ENCODE results near the gene CDHR2. TPM values are rescaled to one million over a fixed set of nuclear protein-coding genes. Genes with fewer than 3 reads are reported as not detected.

Gene CDHR2, protein sequence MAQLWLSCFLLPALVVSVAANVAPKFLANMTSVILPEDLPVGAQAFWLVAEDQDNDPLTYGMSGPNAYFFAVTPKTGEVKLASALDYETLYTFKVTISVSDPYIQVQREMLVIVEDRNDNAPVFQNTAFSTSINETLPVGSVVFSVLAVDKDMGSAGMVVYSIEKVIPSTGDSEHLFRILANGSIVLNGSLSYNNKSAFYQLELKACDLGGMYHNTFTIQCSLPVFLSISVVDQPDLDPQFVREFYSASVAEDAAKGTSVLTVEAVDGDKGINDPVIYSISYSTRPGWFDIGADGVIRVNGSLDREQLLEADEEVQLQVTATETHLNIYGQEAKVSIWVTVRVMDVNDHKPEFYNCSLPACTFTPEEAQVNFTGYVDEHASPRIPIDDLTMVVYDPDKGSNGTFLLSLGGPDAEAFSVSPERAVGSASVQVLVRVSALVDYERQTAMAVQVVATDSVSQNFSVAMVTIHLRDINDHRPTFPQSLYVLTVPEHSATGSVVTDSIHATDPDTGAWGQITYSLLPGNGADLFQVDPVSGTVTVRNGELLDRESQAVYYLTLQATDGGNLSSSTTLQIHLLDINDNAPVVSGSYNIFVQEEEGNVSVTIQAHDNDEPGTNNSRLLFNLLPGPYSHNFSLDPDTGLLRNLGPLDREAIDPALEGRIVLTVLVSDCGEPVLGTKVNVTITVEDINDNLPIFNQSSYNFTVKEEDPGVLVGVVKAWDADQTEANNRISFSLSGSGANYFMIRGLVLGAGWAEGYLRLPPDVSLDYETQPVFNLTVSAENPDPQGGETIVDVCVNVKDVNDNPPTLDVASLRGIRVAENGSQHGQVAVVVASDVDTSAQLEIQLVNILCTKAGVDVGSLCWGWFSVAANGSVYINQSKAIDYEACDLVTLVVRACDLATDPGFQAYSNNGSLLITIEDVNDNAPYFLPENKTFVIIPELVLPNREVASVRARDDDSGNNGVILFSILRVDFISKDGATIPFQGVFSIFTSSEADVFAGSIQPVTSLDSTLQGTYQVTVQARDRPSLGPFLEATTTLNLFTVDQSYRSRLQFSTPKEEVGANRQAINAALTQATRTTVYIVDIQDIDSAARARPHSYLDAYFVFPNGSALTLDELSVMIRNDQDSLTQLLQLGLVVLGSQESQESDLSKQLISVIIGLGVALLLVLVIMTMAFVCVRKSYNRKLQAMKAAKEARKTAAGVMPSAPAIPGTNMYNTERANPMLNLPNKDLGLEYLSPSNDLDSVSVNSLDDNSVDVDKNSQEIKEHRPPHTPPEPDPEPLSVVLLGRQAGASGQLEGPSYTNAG (N-terminal part only)
- total RNA-seq = 1.1 and 1.7 TPM in 2 replicates

DNA sequence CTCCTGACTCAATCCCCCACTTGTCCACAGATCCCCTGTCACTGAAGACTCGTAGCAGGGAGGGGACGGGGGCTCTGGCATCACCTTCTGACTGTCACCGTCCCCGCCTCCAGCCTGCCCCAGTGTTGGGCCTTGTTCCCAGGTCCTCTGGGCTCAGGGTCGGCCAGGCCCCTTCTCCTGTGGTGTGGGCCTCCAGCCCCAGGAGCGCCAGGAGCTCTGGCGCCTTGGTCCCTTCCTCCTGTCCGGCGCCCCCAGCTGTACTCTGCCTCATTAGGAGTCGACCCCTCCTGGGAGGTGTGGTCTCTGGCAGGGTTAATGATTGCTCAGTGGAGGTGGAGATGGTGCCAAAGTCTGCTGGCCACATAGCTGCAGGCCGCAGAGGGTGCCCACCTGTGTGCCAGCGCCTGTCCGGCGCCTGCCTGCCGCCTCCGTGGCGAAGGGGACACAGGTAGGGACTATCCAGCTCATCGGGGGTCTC lies at the start of gene CDHR2:
TSS of gene CDHR2 (plus strand) at position 376 of the 478 bp plus-strand sequence. CDS start 16,011 bp downstream, outside the sequence.
- intact Hi-C loops (cut with micrococcal nuclease) = no loop called here

DNA sequence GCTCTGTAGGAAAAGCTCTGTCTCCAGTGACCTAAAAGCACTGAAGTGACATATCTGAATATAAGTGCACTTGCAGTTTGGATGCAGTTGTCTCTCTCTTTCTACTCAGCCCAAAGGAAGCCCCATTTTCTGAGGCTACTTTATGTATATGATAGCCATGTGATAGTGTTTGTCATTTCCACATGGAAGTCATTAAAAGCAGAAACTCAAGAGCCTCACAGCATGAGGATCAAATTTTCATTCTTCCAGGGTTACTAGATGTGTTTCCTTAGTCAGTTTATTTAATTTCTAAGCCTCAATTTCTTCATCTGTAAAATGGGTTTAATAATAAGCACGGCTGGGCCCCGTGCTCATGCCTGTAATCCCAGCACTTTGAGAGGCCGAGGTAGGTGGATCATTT lies 48.6 kb upstream of the CDHR2 start:
- intact Hi-C loops (cut with micrococcal nuclease) = no loop called here

DNA sequence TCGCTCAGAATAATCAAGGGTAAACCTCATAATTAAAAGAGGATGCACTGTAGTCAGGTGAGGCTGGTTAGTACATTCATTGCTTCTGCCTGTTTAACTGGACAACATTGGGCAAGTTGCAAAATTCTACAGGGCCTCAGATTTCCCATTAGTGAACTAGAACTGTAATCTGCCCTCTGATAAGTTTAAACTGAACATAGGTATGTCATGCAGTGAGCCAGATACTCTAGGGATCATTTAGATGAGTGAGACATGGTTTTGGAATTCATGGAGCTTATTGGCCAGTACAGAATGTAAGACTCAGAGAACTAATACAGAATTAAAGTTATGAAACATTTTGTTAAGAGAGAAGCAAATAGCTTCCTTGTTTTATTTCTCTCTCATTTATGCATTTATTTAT lies 47.8 kb upstream of the CDHR2 start:
- intact Hi-C loops (cut with micrococcal nuclease) = no loop called here

DNA sequence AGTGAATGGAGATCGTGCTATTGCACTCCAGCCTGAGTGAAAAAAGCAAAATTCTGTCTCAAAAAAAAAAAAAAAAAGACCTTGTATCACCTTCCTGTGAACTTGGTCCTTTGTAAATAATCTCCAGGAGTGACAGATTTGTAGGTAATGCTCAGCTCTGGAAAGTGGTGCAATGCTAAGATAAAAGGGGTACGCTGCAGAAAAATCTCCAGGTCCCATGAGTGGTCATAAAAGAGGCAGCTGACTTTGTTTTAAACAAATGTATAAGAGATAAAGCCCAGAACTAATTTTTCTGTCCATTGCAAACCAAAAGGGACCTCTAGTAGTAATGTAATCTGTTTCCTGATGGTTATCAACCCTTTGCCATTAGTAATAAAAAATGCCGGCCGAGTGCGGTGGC lies 45.6 kb upstream of the CDHR2 start:
- intact Hi-C loops (cut with micrococcal nuclease) = no loop called here

DNA sequence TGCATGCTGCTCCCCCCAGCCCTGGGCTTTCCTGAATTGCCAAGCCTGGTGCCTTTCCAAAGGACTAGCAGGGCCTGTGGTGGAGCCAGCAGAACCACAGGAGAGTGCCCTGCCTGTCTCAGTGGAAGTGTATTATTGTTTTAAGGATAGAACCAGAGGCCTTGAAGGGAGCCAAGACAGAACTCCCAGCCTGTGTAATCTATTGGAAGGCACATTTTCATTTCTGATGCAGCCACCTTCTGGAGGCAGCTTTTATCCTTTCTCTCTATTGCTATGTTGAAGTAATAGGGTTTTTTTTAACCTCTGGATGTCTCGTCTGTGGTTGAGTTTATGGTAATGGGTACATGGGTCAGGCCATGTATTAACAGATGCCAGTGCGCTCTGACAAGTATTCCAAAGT lies 41.2 kb upstream of the CDHR2 start:
- intact Hi-C loops (cut with micrococcal nuclease) = no loop called here

DNA sequence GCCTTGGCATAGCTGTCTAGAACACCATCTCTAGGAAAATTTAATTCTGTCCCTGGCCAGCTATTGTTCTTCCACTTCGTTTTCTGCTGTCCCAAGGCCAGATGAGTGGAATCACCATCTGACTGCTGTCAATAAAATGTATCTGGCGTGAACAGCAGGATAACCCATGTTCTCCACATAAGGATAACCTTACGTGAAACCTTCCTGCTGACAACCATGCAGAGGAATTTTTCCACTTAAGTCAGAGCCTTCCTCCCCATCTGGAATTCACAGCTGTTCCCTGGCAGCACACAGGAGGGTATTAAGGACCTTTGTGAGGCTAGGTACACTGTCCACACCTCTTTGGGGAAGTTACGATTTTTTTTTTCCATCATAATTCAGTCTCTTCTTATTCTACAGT lies 40.5 kb upstream of the CDHR2 start:
- intact Hi-C loops (cut with micrococcal nuclease) = no loop called here

DNA sequence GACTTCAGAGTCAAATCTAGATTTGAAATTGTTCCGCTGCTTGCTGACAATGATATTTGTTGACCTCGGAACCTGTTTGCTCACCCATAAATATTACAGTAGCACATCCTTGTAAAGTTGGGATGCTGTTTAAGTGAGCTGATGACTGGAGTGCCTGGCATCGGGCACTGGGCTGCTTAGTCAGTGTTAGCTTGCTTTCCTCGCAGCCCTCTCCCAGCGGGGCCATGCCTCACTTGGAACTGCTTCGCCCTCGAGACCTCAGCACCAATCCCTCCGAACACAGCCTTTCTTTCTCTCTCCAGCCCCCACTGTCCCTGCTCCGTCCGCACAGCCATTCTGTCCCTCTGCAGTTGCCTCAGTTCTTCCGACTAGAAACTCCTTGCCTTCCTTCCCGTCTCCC lies 35.4 kb upstream of the CDHR2 start:
- intact Hi-C loops (cut with micrococcal nuclease) = no loop called here

DNA sequence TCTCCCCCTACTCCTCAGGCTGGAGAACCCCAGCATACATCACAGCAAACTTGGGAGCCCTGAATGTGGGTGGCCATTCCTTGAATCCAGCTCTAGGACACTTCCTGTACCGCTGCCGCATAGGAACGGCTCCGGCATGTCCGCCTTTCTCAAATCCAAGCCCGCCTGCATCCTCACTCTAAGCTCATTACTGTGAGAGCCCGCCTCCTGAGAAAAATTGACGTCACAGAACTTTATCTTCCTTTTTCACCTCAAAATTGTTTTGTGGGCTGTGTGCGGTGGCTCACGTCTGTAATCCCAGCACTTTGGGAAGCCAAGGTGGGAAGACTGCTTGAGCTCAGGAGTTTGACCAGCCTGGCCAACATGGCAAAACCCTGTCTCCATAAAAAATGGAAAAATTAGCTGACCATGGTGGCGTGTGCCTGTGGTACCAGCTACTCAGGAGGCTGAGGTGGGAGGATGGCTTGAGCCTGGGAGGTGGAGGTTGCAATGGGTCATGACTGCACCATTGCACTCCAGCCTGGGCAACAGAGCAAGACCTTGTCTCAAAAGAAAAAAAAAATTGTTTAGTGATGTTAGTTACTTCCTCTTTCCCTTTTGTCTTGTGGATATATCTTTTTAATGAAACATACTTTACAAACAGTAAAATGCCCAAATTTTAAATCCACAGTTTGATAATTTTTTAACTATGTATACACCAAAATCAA lies 34.7 kb upstream of the CDHR2 start:
- intact Hi-C loops (cut with micrococcal nuclease) = no loop called here

DNA sequence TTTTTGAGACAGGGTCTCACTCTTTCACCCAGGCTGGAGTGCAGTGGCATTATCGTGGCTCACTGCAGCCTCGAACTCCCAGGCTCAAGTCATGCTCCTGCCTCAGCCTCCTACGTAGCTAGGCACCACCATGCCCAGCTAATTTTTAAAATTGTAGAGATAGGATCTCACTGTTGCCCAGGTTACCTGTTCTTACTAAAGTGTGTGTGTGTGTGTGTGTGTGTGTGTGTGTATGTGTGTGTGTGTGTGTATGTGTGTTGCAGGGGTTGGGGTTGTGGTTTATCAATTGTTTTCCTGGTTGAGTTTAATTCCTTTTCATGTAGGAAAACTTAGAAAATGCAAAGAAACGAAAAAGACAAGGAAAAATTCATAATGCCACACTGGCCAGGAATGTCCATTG lies 33.7 kb upstream of the CDHR2 start:
- intact Hi-C loops (cut with micrococcal nuclease) = no loop called here

DNA sequence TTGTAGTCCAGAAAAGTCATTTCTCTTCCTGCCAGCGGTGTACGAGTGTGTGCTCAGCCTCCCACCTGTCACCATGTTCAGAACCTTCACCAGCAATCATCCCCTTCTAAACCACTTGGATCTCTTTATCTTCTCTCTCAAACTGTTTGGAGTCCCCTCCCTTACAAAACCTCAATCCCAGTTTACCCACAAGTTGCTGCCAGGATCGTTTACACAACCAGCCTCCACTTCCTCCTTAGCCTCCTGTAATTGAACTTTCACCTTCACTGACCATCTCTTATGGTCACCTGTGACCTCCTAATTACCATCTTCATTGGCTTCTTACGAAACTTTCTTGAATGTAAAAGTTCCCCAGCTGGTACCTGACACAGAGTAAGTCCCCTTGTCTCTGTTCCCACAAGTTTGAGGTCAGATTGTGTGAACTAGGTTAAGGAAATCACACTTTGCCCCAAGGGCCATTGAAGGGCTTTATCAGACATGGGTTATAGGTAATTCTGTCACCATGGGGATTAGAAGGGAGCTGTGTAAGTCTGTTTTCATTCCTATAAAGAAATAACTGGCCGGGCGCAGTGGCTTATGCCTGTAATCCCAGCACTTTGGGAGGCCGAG lies 32.0 kb upstream of the CDHR2 start:
- intact Hi-C loops (cut with micrococcal nuclease) = no loop called here

DNA sequence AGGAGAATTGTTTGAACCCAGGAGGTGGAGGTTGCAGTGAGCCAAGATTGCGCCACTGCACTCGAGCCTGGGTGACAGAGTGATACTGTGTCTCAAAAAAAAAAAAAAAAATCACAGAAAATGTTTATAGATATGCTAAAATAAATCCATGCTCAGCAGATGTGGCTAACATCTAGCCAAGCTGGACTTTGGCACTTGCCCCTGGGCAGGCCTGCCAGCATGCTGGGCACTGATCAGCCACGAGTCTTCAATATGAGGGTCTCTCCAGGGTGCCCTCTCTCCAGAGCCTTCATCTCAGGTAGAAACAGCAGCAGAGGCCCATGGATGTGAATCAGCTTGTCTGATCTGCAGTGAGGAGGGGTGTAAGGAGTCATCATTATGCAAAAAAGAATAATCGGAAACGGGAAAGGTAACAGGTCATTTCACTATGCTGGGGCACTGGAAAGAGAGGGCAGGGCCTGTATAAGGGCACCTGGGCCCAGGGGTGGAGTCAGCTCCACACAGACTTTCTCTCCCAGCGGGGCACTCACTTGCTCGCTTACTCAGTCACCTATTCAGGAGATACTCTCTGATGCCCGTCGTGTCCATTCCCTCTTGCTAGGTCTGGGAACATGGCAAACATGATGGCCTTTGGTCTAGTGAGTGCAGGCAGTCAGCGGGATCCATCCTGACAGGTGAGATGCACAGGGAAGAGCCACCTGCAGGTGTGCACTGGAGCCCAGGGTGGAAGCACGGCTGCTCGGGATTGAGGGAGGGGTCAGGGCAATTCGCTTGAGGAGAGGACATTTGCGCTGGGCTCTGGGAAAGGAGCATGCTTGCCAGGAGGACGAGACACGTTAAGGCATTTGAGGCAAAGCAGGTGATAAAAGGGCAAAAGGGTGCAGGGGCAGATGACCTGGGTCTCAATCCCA lies 29.1 kb upstream of the CDHR2 start:
- intact Hi-C loops (cut with micrococcal nuclease) = no loop called here

DNA sequence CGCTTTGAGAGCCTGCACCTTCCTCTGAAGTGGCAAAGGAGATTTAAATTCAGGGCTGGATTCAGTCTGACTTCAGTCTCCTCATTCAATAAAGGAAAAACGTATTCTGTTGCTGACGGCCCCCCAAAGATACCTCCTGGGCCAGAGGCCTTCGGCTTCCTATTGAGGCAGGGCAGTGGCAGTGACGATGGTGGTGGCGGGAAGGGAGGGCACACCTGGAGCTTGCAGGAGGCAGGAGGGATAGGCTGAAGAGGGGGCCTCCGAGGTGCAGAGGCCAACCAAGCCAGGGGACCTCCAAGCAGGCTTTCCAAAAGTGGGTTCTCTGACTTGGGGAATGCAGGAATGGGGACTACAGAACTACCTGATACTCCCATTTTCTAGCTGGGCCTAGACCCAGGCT lies 27.9 kb upstream of the CDHR2 start:
- intact Hi-C loops (cut with micrococcal nuclease) = no loop called here

DNA sequence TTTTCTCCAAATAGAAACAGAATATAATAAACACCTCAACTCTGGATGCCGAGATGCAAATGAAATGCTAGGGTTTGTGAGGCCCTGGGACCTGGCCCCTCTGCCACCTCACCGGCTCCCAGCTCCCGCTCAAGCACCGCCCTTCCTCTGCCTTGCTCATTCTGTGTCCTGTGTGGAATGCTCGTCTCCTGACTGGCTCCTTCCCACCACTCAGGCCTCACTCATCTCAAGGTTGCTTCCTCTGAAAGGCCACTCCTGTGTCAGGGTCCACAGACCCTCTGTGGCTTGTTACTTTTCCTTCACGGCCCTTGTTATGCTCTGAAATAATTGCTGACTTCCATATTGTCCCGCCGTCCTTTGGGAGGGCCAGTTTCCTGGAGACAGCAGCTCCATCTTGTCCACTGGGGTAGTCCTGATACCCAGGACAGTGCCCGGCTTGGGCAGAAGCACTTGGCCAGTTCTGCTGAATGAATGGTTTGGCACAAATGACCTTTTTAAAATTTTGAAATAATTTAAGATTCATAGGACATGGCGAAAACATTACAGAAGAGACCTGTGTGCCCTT lies 27.4 kb upstream of the CDHR2 start:
- intact Hi-C loops (cut with micrococcal nuclease) = no loop called here

DNA sequence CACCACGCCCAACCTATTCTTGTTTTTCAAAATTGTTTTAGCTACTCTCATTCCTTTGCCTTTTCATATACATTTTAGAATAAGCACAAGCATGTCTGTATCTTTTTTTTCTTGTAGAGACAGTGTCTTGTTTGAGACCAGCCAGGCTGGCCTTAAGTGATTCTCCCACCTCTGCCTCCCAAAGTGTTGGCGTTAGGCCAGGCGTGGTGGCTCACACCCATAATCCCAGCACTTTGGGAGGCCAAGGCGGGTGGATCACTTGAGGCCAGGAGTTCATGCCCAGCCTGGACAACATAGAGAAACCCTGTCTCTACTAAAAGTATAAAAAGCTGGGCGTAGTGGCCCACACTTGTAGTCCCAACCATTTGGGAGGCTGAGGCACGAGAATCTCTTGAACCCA lies 25.0 kb upstream of the CDHR2 start:
- intact Hi-C loops (cut with micrococcal nuclease) = no loop called here

DNA sequence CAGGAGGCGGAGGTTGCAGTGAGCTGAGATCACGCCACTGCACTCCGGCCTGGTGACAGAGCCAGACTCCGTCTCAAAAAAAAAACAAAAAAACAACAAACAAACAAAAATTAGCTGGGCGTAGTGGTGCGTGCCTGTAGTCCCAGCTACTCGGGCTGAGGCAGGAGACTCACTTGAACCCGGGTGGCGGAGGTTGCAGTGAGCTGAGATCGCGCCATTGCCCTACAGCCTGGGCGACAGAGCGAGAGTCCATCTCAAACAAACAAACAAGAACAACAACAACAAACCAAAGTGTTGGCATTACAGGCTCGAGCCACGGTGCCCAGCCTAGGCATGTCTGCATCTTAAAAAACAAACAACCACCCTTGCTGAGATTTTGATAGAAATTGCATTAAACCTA lies 24.2 kb upstream of the CDHR2 start:
- intact Hi-C loops (cut with micrococcal nuclease) = no loop called here

DNA sequence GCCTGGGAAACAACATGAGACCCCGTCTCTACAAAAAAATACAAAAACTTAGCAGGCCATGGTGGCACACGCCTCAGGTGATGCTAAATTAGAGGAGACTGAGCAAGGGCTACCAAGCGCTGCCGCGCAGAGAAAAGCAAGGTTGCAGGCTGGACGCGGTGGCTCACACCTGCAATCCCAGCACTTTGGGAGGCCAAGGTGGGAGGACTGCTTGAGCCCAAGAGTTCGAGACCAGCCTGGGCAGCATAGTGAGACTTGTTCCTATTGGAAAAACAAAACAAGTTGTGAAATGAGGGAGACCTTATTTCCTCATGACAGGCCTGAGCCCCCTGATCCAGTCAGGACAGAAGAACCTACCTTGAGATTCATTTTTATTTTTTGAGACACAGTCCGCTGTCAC lies 23.5 kb upstream of the CDHR2 start:
- intact Hi-C loops (cut with micrococcal nuclease) = no loop called here

DNA sequence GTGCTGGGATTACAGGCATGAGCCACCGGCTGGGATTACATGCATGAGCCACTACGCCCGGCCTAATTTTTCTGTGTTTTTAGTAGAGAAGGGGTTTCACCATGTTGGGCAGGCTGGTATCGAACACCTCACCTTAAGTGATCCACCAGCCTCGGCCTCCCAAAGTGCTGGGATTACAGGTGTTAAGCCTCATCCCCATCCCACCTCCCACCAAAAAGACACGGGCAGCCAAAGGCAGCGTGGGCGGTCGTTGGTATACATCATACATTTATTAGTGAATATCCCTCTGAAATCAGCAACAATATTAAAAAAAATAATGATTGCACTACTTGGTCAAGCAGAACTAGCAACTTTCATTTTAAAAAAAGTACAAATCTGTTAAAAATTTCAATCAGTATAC lies 22.7 kb upstream of the CDHR2 start:
- intact Hi-C loops (cut with micrococcal nuclease) = no loop called here

DNA sequence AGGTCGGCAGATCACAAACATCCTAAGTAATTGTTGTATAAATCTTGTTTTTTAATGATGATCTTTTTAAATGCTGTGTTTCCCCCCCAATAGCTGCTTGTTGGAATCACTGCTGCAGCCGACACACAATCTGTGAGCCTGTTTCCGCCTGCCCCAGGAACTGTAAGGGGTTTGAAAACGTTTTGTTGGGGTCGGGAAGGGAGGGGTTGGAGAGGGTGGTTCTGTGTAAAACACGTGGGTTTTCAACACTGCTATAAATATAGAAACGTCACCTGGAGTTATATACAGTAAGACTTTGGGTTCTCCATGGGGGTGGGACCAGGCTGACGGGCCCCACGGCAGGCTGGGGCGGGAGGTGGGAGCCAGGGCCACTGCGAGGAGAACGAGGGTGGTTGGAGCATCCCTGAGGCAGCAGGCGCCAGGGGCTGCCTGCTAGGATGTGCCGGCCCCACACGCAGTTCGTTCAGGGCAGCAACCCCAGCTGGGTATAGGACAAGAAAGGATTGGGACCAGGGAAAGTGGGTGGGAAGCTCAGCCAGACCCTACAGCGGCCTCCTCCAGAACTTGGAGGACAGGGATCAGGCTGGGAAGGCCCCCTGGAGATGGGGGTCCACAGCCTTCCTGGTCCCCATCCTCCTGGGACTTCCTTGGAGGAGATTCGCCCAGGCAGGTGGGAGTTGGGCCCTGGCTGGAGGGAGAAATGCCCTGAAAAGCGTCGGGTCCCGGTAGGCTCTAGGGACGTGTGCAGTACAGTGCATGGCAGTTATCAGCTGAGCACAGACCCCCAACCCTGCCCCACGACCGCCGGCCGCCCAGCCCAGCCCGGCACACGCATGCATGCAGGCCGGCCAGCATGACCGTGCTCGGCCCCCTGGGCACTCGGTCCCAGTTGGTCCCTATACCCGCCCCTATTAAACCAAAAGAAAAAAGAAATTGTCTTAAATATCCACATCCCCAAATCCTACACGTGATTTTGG lies 21.6 kb upstream of the CDHR2 start:
- intact Hi-C loops (cut with micrococcal nuclease) = no loop called here

All from T-helper 2 cell treated with Interferon-gamma antibody and Interleukin-4, amounts not matched to agents 100 ng/mL and 5 ng/mL, for 36 hours (primary cell).